ENCODE data around the gene ADAMTS20. TPM values are rescaled to one million over a fixed set of nuclear protein-coding genes. Genes with fewer than 3 reads are reported as not detected.

The ADAMTS20 gene
- total RNA-seq, 1 donor from 2014 or later = 0.22 TPM

- no peaks in the 10 kb centered on the region for H3K36me3 Mint-ChIP-seq (ENCODE audit: low read depth)
- H3K4me1 Mint-ChIP-seq (ENCODE audit: low read depth) = peaks cover 12% of the 10 kb centered on the region
- peaks cover 1% of the 10 kb centered on the region for H3K27me3 Mint-ChIP-seq (ENCODE audit: low read depth)
- no peak for DNase-seq (ENCODE audit: low spot score)
- no peak overlapping the region for H3K27ac Mint-ChIP-seq (ENCODE audit: unreplicated experiment)
- TF ChIP-seq, protein P1, sequence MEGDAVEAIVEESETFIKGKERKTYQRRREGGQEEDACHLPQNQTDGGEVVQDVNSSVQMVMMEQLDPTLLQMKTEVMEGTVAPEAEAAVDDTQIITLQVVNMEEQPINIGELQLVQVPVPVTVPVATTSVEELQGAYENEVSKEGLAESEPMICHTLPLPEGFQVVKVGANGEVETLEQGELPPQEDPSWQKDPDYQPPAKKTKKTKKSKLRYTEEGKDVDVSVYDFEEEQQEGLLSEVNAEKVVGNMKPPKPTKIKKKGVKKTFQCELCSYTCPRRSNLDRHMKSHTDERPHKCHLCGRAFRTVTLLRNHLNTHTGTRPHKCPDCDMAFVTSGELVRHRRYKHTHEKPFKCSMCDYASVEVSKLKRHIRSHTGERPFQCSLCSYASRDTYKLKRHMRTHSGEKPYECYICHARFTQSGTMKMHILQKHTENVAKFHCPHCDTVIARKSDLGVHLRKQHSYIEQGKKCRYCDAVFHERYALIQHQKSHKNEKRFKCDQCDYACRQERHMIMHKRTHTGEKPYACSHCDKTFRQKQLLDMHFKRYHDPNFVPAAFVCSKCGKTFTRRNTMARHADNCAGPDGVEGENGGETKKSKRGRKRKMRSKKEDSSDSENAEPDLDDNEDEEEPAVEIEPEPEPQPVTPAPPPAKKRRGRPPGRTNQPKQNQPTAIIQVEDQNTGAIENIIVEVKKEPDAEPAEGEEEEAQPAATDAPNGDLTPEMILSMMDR (IDR thresholded peaks at IDR 0.05) = no peak
- no peak overlapping the region for H3K4me3 Mint-ChIP-seq (ENCODE audit: unreplicated experiment)
- peaks cover 3% of the 10 kb centered on the region for H3K9me3 Mint-ChIP-seq (ENCODE audit: low read depth)
Measured at GRCh38 chr12:43577381-43577780, 25.4 kb upstream of the ADAMTS20 start.

GRCh38 chr12:43576162-43576561, 24.2 kb upstream of the ADAMTS20 start:
- TF ChIP-seq, protein P1 (IDR thresholded peaks at IDR 0.05) = no peak
- Mint-ChIP-seq H3K27ac (ENCODE audit: unreplicated experiment) (no peak overlapping the region), H3K36me3 (ENCODE audit: low read depth) (peaks cover 3% of the 10 kb centered on the region), H3K27me3 (ENCODE audit: low read depth) (peaks cover 1% of the 10 kb centered on the region), H3K4me3 (ENCODE audit: unreplicated experiment) (no peak overlapping the region), H3K9me3 (ENCODE audit: low read depth) (peaks cover 3% of the 10 kb centered on the region), H3K4me1 (ENCODE audit: low read depth) (peaks cover 12% of the 10 kb centered on the region)
- no peak for DNase-seq (ENCODE audit: low spot score)

DNA sequence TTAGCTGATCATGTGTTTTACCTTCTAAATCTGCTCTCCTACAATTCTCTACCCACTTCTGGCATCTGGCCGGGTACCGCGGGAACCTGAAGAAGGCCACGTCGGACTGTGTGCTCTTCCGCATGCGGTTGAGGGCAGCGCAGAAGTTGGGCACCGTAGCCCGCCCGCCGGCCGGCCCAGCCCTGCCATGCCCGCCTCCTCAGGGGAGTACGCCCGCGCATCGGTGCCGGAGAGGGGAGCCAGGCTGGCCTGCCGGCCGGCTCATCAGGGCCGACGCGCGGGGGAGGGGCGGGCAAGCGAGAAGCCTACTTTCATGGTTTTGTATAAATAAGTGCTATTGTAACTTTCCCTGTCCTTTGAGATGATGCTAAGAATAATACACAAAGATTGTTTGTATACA, 19.9 kb upstream of the ADAMTS20 start:
- Mint-ChIP-seq H3K4me3 (ENCODE audit: unreplicated experiment) (no peak overlapping the region), H3K36me3 (ENCODE audit: low read depth) (peaks cover 3% of the 10 kb centered on the region), H3K4me1 (ENCODE audit: low read depth) (no peaks in the 10 kb centered on the region), H3K9me3 (ENCODE audit: low read depth) (peaks cover 3% of the 10 kb centered on the region), H3K27me3 (ENCODE audit: low read depth) (no peaks in the 10 kb centered on the region), H3K27ac (ENCODE audit: unreplicated experiment) (no peak overlapping the region)
- TF ChIP-seq, protein P1 (IDR thresholded peaks at IDR 0.05) = no peak
- peak; percentile 75 for DNase-seq (ENCODE audit: low spot score)

DNA sequence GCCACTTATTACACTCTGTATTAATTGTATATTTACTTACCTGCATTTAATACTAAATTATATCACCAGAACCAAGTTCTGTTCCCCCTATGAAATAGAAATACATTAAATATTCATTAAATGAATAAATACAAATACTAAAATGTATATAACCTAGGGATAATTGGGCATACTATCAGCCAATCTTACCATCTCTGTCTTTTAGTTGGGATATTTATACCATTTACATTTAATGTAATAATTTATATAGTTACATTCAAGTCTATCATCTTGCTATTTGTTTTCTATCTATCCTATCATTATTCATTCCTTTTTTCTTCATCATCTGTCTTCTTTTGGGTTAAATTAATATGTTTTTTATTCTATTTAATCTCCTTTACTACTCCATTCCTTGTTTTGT, 4.1 kb upstream of the ADAMTS20 start:
- Mint-ChIP-seq H3K36me3 (ENCODE audit: low read depth) (peaks cover 2% of the 10 kb centered on the region), H3K9me3 (ENCODE audit: low read depth) (peaks cover 34% of the 10 kb centered on the region), H3K27ac (ENCODE audit: unreplicated experiment) (no peak overlapping the region), H3K4me3 (ENCODE audit: unreplicated experiment) (no peak overlapping the region), H3K27me3 (ENCODE audit: low read depth) (peaks cover 14% of the 10 kb centered on the region), H3K4me1 (ENCODE audit: low read depth) (peaks cover 12% of the 10 kb centered on the region)
- TF ChIP-seq, protein P1 (IDR thresholded peaks at IDR 0.05) = no peak
- DNase-seq (ENCODE audit: low spot score) = no peak

DNA sequence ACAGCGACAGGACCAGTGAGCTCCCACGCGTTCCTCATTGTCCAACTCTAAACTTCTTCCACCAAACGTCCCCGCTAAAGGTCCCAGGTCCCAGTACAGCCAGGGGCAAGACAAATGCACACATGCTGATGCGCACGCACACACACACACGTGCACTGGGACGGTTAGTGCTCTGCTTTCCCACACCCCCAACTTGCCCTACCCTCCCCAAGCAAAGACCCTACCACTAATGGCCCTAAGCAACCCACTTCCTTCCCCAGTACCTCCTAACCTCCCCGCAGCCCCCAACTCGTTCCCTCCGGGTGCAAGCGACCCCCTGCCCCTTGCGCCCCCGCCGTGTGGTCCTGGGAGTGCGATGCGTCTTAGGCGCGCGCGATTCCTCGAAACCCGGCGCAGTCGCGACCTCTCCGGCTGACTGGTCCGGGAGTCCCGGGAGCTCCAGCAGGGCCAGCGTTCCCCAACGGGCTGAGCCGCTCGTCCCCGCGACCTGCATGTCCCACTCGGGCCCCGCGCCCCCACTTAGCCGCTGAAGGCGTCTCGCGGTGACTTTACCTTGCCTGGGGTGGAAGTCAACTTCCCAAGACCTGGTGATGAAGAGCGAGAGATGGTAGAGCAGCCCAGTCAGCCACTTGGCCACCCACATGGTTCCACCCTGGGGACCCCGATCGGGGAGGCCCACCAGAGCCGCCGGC, 578 bp downstream of the ADAMTS20 start:
- Mint-ChIP-seq H3K9me3 (ENCODE audit: low read depth) (peaks cover 11% of the 10 kb centered on the region), H3K36me3 (ENCODE audit: low read depth) (no peaks in the 10 kb centered on the region), H3K4me1 (ENCODE audit: low read depth) (peaks cover 15% of the 10 kb centered on the region), H3K27ac (ENCODE audit: unreplicated experiment) (no peak overlapping the region), H3K27me3 (ENCODE audit: low read depth) (peaks cover 25% of the 10 kb centered on the region), H3K4me3 (ENCODE audit: unreplicated experiment) (peak overlapping the region; percentile 84)
- TF ChIP-seq, protein P1 (IDR thresholded peaks at IDR 0.05) = no peak
- peak; percentile 88 for DNase-seq (ENCODE audit: low spot score)
